Measurements from ENCODE around the gene AGAP1. TPM values are rescaled to one million over a fixed set of nuclear protein-coding genes. Genes with fewer than 3 reads are reported as not detected.

Gene AGAP1
- polyA plus RNA-seq, 1 donor from 2014 or later: 17.4 TPM

DNA sequence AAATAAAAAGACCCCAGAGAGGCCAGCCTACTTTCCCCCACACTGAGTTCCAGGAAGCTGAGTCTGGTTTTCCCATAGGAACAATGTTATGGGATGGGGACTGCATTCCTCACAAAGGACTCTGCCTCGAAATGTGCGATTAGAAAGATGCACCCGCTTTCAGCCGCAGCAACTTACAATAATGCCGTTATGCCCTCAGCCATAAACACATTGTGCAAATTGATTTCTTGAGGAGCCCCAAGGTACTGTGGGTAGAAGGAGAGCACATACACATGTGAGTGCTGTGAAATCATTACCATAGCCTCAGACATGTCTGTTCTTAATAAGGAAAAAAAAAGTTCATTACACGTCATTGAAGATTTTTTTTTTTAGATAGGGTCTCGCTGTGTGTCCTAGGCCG, 64.7 kb downstream of the AGAP1 start:
- Histone ChIP-seq H3K9me3 (ENCODE audit: low read length) (no peaks in the 10 kb centered on the region), H3K79me2 (replicated peaks; ENCODE audit: insufficient read depth, low read length) (peaks cover 29% of the 10 kb centered on the region), H3K36me3 (ENCODE audit: insufficient read depth, low read length) (no peaks in the 10 kb centered on the region), H3K27ac (ENCODE audit: low read length) (no peak overlapping the region), H3K9ac (ENCODE audit: low read length) (no peak overlapping the region), H3K4me2 (ENCODE audit: low read length) (no peak overlapping the region), H3K27me3 (ENCODE audit: insufficient read depth, low read depth, low read length) (no peaks in the 10 kb centered on the region), H3K9me2 (ENCODE audit: insufficient read depth, low read length) (no peaks in the 10 kb centered on the region), H4K20me1 (ENCODE audit: insufficient read depth) (no peaks in the 10 kb centered on the region), H3K4me3 (ENCODE audit: low read length) (no peak overlapping the region), H2AFZ (ENCODE audit: low read depth, low read length) (no peak overlapping the region), H3F3A (ENCODE audit: insufficient read depth, low read length, poor library complexity, severe bottlenecking) (no peaks in the 10 kb centered on the region)
- TF ChIP-seq POLR2AphosphoS5 (IDR thresholded peaks at IDR 0.05): no peak
- TF ChIP-seq MXI1 (conservative IDR thresholded peaks at IDR 0.05; ENCODE audit: poor library complexity, severe bottlenecking): no peak
- TF ChIP-seq EP300 (conservative IDR thresholded peaks at IDR 0.05; ENCODE audit: poor library complexity, severe bottlenecking): no peak
- TF ChIP-seq, protein P1, sequence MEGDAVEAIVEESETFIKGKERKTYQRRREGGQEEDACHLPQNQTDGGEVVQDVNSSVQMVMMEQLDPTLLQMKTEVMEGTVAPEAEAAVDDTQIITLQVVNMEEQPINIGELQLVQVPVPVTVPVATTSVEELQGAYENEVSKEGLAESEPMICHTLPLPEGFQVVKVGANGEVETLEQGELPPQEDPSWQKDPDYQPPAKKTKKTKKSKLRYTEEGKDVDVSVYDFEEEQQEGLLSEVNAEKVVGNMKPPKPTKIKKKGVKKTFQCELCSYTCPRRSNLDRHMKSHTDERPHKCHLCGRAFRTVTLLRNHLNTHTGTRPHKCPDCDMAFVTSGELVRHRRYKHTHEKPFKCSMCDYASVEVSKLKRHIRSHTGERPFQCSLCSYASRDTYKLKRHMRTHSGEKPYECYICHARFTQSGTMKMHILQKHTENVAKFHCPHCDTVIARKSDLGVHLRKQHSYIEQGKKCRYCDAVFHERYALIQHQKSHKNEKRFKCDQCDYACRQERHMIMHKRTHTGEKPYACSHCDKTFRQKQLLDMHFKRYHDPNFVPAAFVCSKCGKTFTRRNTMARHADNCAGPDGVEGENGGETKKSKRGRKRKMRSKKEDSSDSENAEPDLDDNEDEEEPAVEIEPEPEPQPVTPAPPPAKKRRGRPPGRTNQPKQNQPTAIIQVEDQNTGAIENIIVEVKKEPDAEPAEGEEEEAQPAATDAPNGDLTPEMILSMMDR (IDR thresholded peaks at IDR 0.05; ENCODE audit: poor library complexity, severe bottlenecking): no peak
- TF ChIP-seq SMC3 (conservative IDR thresholded peaks at IDR 0.05; ENCODE audit: poor library complexity): no peak
- TF ChIP-seq, protein P2, sequence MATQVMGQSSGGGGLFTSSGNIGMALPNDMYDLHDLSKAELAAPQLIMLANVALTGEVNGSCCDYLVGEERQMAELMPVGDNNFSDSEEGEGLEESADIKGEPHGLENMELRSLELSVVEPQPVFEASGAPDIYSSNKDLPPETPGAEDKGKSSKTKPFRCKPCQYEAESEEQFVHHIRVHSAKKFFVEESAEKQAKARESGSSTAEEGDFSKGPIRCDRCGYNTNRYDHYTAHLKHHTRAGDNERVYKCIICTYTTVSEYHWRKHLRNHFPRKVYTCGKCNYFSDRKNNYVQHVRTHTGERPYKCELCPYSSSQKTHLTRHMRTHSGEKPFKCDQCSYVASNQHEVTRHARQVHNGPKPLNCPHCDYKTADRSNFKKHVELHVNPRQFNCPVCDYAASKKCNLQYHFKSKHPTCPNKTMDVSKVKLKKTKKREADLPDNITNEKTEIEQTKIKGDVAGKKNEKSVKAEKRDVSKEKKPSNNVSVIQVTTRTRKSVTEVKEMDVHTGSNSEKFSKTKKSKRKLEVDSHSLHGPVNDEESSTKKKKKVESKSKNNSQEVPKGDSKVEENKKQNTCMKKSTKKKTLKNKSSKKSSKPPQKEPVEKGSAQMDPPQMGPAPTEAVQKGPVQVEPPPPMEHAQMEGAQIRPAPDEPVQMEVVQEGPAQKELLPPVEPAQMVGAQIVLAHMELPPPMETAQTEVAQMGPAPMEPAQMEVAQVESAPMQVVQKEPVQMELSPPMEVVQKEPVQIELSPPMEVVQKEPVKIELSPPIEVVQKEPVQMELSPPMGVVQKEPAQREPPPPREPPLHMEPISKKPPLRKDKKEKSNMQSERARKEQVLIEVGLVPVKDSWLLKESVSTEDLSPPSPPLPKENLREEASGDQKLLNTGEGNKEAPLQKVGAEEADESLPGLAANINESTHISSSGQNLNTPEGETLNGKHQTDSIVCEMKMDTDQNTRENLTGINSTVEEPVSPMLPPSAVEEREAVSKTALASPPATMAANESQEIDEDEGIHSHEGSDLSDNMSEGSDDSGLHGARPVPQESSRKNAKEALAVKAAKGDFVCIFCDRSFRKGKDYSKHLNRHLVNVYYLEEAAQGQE (IDR thresholded peaks at IDR 0.05; ENCODE audit: borderline replicate concordance): no peak
- no peak for TF ChIP-seq RAD21 (conservative IDR thresholded peaks at IDR 0.05)
- no peak for TF ChIP-seq EZH2 (IDR thresholded peaks at IDR 0.05; ENCODE audit: borderline replicate concordance, insufficient read depth, low read length, poor library complexity, severe bottlenecking)
- TF ChIP-seq TAF1 (IDR thresholded peaks at IDR 0.05; ENCODE audit: low read depth): no peak

DNA sequence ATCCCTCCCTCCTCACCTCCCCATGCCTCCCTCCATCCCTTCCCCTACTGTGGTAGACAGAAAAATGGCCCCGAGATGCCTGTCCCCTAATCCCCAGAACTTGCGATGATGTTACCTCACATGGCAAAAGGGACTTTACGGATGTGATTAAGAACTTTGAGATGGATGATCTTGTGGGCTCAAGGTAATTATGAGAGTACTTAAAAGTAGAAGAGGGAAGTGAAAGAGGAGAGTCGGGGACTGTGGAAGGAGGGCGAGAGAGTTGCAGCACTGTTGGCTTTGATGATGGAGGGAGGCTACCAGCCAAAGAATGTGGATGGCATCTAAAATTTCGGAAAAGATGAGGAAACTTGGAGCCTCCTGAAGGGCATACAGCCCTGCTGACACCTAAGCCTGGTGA, 66.5 kb downstream of the AGAP1 start:
- H3F3A ChIP-seq (ENCODE audit: insufficient read depth, low read length, poor library complexity, severe bottlenecking): no peaks in the 10 kb centered on the region
- no peak overlapping the region for H3K9ac ChIP-seq (ENCODE audit: low read length)
- no peaks in the 10 kb centered on the region for H3K27me3 ChIP-seq (ENCODE audit: insufficient read depth, low read depth, low read length)
- H3K4me3 ChIP-seq (ENCODE audit: low read length): no peak overlapping the region
- no peaks in the 10 kb centered on the region for H4K20me1 ChIP-seq (ENCODE audit: insufficient read depth)
- no peaks in the 10 kb centered on the region for H3K36me3 ChIP-seq (ENCODE audit: insufficient read depth, low read length)
- H2AFZ ChIP-seq (ENCODE audit: low read depth, low read length): no peak overlapping the region
- TF ChIP-seq POLR2AphosphoS5 (IDR thresholded peaks at IDR 0.05): no peak
- TF ChIP-seq MXI1 (conservative IDR thresholded peaks at IDR 0.05; ENCODE audit: poor library complexity, severe bottlenecking): no peak
- TF ChIP-seq, protein P2 (IDR thresholded peaks at IDR 0.05; ENCODE audit: borderline replicate concordance): no peak
- TF ChIP-seq EP300 (conservative IDR thresholded peaks at IDR 0.05; ENCODE audit: poor library complexity, severe bottlenecking): no peak
- no peak for TF ChIP-seq TAF1 (IDR thresholded peaks at IDR 0.05; ENCODE audit: low read depth)
- TF ChIP-seq SMC3 (conservative IDR thresholded peaks at IDR 0.05; ENCODE audit: poor library complexity): no peak
- TF ChIP-seq, protein P1 (IDR thresholded peaks at IDR 0.05; ENCODE audit: poor library complexity, severe bottlenecking): no peak
- no peak for TF ChIP-seq RAD21 (conservative IDR thresholded peaks at IDR 0.05)
- TF ChIP-seq EZH2 (IDR thresholded peaks at IDR 0.05; ENCODE audit: borderline replicate concordance, insufficient read depth, low read length, poor library complexity, severe bottlenecking): no peak
- H3K79me2 ChIP-seq (replicated peaks; ENCODE audit: insufficient read depth, low read length): peaks cover 29% of the 10 kb centered on the region
- no peaks in the 10 kb centered on the region for H3K9me3 ChIP-seq (ENCODE audit: low read length)
- H3K27ac ChIP-seq (ENCODE audit: low read length): no peak overlapping the region
- no peaks in the 10 kb centered on the region for H3K9me2 ChIP-seq (ENCODE audit: insufficient read depth, low read length)
- no peak overlapping the region for H3K4me2 ChIP-seq (ENCODE audit: low read length)

Data from neural cell (in vitro differentiated cells).